OCI-LY7 (cell line): ENCODE data around the gene METAP2. TPM values are rescaled to one million over a fixed set of nuclear protein-coding genes. Genes with fewer than 3 reads are reported as not detected.

Experiments
- BruUV-seq: library from RNA; stranded (reverse); fragments of 400-500 nt; replicated peaks from 2 replicates; lab custom pipeline; 2021; lab: Mats Ljungman, UMichigan
- CTCF ChIA-PET: fragments of 300-600 bp; sonication (Branson Sonifier 250); formaldehyde crosslinking; loops from one replicate; lab custom pipeline; 2022; ENCODE audit warnings: antibody characterized with exemption; ENCODE audit not compliant: unreplicated experiment; lab: Charles Lee
- POLR2A ChIA-PET: fragments of 300-600 bp; sonication (Branson Sonifier 250); formaldehyde crosslinking; loops from one replicate; lab custom pipeline; 2022; ENCODE audit warnings: antibody characterized with exemption; lab: Charles Lee
- DNase-seq: peaks from one replicate; pipeline ENCODE4 v3.0.0-alpha.2; 2015; ENCODE audit warnings: low spot score
- H2AFZ ChIP-seq: fragments of 200-600 bp; sonication (generic), shearing (Covaris generic); 2 replicates; pipeline ENCODE4 v1.6.1; 2014; ENCODE audit warnings: mild to moderate bottlenecking, antibody characterized with exemption, low read length, moderate library complexity
- H3K27ac ChIP-seq: fragments of 200-600 bp; sonication (generic); 2 replicates; pipeline ENCODE4 v1.5.1; 2014; ENCODE audit warnings: mixed run types, low read depth, mild to moderate bottlenecking, moderate library complexity, low read length, inconsistent platforms; ENCODE audit not compliant: poor library complexity, severe bottlenecking
- H3K36me3 ChIP-seq: fragments of 200-600 bp; sonication (generic); 2 replicates; pipeline ENCODE4 v1.6.1; 2014; ENCODE audit warnings: mild to moderate bottlenecking, antibody characterized with exemption, low read length, moderate library complexity, mixed read lengths; ENCODE audit not compliant: insufficient read depth
- H3K4me1 ChIP-seq: fragments of 200-600 bp; sonication (generic); 2 replicates; pipeline ENCODE4 v1.5.1; 2014; ENCODE audit warnings: mild to moderate bottlenecking, low read length; ENCODE audit not compliant: insufficient read depth, poor library complexity, severe bottlenecking
- H3K4me2 ChIP-seq: fragments of 200-600 bp; sonication (generic); 2 replicates; pipeline ENCODE4 v1.6.1; 2014; ENCODE audit warnings: mild to moderate bottlenecking, low read length
- H3K4me3 ChIP-seq: fragments of 200-600 bp; sonication (generic); 2 replicates; pipeline ENCODE4 v1.5.1; 2014; ENCODE audit warnings: mild to moderate bottlenecking, low read depth, low read length; ENCODE audit not compliant: poor library complexity, severe bottlenecking
- H3K79me2 ChIP-seq: fragments of 200-600 bp; sonication (generic); 2 replicates; pipeline ENCODE4 v1.6.1; 2016; ENCODE audit warnings: low read depth, mild to moderate bottlenecking, low read length, moderate library complexity, mixed read lengths; ENCODE audit not compliant: insufficient read depth
- H3K9me2 ChIP-seq: fragments of 200-600 bp; sonication (generic); 2 replicates; pipeline ENCODE4 v1.6.1; 2016; ENCODE audit warnings: mild to moderate bottlenecking, low read length, mixed read lengths; ENCODE audit not compliant: insufficient read depth
- H3K9me3 ChIP-seq: fragments of 200-600 bp; sonication (generic); 2 replicates; pipeline ENCODE4 v1.6.1; 2014; ENCODE audit warnings: mild to moderate bottlenecking, mixed run types, low read length, mixed read lengths
- H4K20me1 ChIP-seq: fragments of 200-600 bp; sonication (generic); 2 replicates; pipeline ENCODE4 v1.6.1; 2014; ENCODE audit warnings: mild to moderate bottlenecking, antibody characterized with exemption, low read length, moderate library complexity, mixed read lengths; ENCODE audit not compliant: insufficient read depth
- CTCF ChIP-seq: fragments of 200-600 bp; sonication (generic); conservative IDR thresholded peaks from 2 replicates; pipeline ENCODE4 v1.5.1; 2014; ENCODE audit warnings: mild to moderate bottlenecking, antibody characterized with exemption, low read length, moderate library complexity, mixed read lengths
- EZH2phosphoT487 ChIP-seq: fragments of 200-600 bp; sonication (generic); IDR thresholded peaks from 2 replicates; pipeline ENCODE4 v1.6.1; 2018; ENCODE audit warnings: low read depth, borderline replicate concordance, mild to moderate bottlenecking, mixed run types, antibody characterized with exemption, low read length, moderate library complexity, mixed read lengths
- intact Hi-C: fragments of 100-400 bp; cut with micrococcal nuclease; formaldehyde crosslinking; loops from one replicate; pipeline ENCODE4 v1.10.0; 2022; ENCODE audit not compliant: unreplicated experiment
- total RNA-seq, 2 experiments: library from RNA; depleted of rRNA in 1 of 2; stranded (reverse); fragments of >200 nt in 1 of 2; shearing (Covaris generic) in 1 of 2; gene quantifications; 2 replicates each; pipeline ENCODE4 v1.2.3, GENCODE V29; 2014 to 2022

Gene METAP2
- total RNA-seq, 2 experiments from 2014 or later: 90.3 to 177 TPM

- BruUV-seq: no TSS peak
- Histone ChIP-seq H2AFZ (no peak overlapping the region), H3K9me3 (peaks cover 7% of the 10 kb centered on the region; the same call in 1 of the 2 replicates), H3K36me3 (peaks cover 99% of the 10 kb centered on the region), H3K79me2 (peaks cover 48% of the 10 kb centered on the region; the same call in 1 of the 2 replicates), H3K27ac (no peak overlapping the region), H3K9me2 (no peaks in the 10 kb centered on the region), H3K4me3 (no peak overlapping the region), H4K20me1 (no peaks in the 10 kb centered on the region), H3K4me1 (no peaks in the 10 kb centered on the region), H3K4me2 (no peak overlapping the region)
- CTCF ChIA-PET: no interaction called here
- no peak for DNase-seq
- TF ChIP-seq CTCF (no peak), EZH2phosphoT487 (no peak)
- intact Hi-C loops: no loop called here
- POLR2A ChIA-PET: no interaction called here
Observed at GRCh38 chr12:95499772-95500171, 25.8 kb downstream of the METAP2 start.

- peaks cover 97% of the 10 kb centered on the region for H3K36me3 ChIP-seq
- no peak for DNase-seq
- H3K79me2 ChIP-seq: peaks cover 53% of the 10 kb centered on the region; the same call in 1 of the 2 replicates
- TF ChIP-seq EZH2phosphoT487: no peak
- no peak for TF ChIP-seq CTCF
- H3K27ac ChIP-seq: no peak overlapping the region
- no peaks in the 10 kb centered on the region; the same call in 1 of the 2 replicates for H4K20me1 ChIP-seq
- intact Hi-C loops: no loop called here
- no peak overlapping the region for H2AFZ ChIP-seq
- no peaks in the 10 kb centered on the region for H3K9me2 ChIP-seq
- no peak overlapping the region for H3K4me2 ChIP-seq
- ChIA-PET CTCF (no interaction called here), POLR2A (no interaction called here)
- no peak overlapping the region for H3K4me3 ChIP-seq
- peaks cover 4% of the 10 kb centered on the region; the same call in 1 of the 2 replicates for H3K9me3 ChIP-seq
- no peaks in the 10 kb centered on the region for H3K4me1 ChIP-seq
- no TSS peak for BruUV-seq
Observed at GRCh38 chr12:95504140-95504539, 30.2 kb downstream of the METAP2 start.

GRCh38 chr12:95505039-95505438 is 31.1 kb downstream of the METAP2 start:
- H3K27ac ChIP-seq: no peak overlapping the region
- H3K4me2 ChIP-seq: no peak overlapping the region
- no peak for DNase-seq
- ChIA-PET POLR2A (no interaction called here), CTCF (no interaction called here)
- no peaks in the 10 kb centered on the region for H3K9me3 ChIP-seq
- no peaks in the 10 kb centered on the region for H3K4me1 ChIP-seq
- intact Hi-C loops: no loop called here
- BruUV-seq: no TSS peak
- peaks cover 52% of the 10 kb centered on the region; the same call in 1 of the 2 replicates for H3K79me2 ChIP-seq
- H2AFZ ChIP-seq: no peak overlapping the region
- no peak for TF ChIP-seq CTCF
- no peak for TF ChIP-seq EZH2phosphoT487
- H3K36me3 ChIP-seq: peaks cover 97% of the 10 kb centered on the region
- no peaks in the 10 kb centered on the region; the same call in 1 of the 2 replicates for H4K20me1 ChIP-seq
- H3K4me3 ChIP-seq: no peak overlapping the region
- no peaks in the 10 kb centered on the region for H3K9me2 ChIP-seq
